Activated T-cell treated with anti-CD3 and anti-CD28 coated beads for 1 hour (primary cell): Measurements from ENCODE around the gene PSMA4.
"Not testable (repeated sequence)": the region's sequence is repeated elsewhere in the genome, so short reads cannot be mapped to it uniquely, and the experiment has no call there.

Experiments used
- DNase-seq: peaks from one replicate; pipeline ENCODE4 v3.0.0-alpha.2; 2020; ENCODE audit warnings: low read depth

PSMA4 gene

DNA sequence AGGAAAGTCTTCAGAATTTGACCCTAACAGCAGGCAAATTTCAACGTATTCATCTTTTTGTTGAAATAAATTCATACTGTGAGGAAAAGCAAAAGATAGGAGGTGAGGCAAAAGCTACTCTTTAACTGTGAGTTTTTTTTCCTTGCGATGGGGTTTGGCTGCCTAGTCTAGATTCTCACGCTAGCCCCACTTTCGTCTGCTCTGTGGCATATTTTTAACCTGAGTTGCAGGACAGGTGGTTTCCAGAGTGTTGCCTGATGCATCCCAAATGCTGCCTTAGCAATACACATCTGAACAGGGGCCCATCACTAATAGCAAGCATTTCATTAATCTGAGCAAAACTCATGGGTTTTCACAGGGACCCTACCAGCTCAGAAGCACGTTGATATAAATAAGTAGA is 11.7 kb downstream of the PSMA4 start:
- no peak for DNase-seq

DNA sequence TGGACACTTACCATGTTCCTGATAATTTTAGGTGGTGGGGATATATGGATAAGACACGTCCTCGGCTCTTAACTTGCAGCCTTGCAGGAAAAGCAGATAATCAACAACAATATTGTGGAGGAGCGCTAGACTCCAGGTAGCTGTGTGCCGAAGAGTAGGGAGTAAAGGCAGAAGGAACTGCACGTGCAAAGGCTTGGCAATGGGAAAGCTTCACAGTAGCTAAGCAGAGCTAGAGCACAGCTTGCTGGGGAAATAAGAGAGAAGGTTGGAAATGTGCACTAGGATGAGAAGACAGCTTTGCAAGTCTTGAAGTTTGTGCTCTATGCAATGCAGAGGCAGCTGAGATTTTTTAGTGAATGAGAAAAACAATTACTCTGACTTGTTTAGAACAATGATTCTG is 12.4 kb downstream of the PSMA4 start:
- no peak for DNase-seq

DNA sequence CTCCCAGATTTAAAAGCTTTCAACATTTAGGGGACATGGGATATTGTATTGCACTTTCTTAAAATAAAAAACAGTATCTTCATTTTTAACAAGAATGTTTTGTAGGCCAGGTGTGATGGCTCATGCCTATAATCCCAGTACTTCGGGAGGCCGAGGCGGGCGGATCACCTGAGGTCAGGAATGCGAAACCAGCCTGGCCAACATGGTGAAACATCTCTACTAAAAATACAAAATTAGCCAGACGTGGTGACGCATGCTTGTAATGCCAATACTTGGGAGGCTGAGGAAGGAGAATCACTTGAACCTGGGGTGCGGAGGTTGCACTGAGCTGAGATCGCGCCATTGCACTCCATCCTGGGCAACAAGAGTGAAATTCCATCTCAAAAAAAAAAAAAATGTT is 20.0 kb downstream of the PSMA4 start:
- not testable (repeated sequence) for DNase-seq

DNA sequence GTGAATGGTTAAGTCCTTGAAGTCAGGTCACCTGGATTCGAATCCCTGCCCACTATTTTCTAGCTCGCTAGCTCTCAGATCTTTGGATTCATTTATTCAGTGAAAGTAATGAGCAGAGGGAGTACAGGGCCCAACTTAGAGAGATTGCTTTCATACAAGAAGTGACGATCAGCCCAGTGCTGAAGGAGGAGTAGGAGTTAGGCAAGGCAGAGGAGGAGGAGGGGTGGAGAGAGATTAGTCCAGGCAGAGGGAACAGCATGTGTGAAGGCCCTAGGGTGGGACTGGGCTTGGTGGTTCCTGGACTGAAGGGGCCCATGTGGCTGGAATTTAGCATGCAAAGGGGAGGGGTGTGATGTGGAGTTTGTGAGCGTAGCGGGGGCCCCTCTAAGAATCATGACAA is 21.2 kb downstream of the PSMA4 start:
- no peak for DNase-seq

DNA sequence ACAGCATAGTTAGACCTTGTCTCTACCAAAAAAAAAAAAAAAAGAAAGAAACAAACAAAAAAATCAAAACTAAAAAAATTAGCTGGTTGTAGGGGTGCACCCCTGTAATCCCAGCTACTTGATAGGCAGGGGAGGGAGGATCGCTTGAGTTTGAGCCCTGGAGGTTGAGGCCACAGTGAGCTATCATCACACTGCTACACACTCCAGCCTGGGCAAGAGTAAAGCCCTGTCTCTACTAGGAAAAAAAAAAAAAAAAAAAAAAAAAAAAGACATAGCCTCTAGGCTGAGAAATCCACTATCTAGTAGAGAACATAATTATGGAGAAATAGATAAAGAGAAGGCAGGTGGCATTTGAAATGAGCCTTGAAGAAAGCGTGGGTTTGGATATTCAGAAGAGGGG is 22.8 kb downstream of the PSMA4 start:
- no peak for DNase-seq

DNA sequence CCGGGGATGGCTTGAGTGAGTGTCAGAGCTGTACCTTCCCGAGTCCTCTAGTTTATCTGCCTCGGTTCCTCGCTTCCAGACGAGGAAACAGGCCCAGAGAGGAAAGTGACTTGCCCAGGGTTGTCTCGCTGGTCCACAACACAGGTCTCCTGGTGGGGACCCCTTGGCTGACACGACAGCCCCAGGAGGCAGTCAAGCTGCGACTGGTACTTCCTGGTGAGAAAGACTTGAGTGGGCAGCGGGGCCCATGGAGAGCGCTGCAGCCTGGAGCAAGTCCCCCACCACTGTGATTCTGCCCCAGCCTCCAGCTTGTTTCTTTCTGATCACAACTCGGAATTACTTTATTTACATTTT is 24.5 kb downstream of the PSMA4 start:
- no peak for DNase-seq

DNA sequence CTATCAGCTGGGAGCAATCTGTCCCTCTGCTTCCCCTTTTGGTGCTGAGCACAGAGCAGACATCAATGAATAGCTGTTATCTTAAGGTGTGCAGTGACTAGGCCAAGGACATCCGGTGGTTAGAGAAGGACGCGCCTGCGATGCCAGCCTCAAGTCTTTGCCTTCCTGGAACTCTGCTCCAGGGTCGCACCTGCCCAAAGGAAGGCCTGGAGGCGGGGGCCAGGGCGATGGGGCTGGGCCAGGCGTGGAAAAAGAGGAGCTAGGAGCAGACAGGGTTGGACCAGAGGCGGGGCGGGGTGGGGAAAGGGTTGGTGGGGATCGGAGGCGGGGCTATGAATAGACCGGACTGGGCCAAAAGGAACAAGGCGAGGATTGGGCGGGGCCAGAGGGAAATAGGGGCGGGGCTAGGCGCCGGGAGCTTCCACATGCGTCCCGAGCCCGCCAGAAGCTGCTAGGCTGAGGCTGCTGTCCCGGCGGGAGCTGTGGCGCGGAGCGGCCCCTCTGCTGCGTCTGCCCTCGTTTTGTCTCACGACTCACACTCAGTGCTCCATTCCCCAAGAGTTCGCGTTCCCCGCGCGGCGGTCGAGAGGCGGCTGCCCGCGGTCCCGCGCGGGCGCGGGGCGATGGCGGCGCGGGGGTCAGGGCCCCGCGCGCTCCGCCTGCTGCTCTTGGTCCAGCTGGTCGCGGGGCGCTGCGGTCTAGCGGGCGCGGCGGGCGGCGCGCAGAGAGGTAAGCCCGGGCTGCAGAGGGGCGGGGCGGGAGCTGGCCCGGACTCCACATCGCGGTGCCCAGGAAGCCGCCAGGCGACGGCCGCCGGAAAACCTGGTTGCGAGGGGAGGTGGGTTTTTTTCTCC is 25.1 kb downstream of the PSMA4 start, which contains the start of gene CHRNA5:
CHRNA5 (plus strand) TSS at position 424 of the 854 bp plus-strand sequence; CDS start at position 624, 200 bp downstream.
- peak; percentile 55 for DNase-seq

DNA sequence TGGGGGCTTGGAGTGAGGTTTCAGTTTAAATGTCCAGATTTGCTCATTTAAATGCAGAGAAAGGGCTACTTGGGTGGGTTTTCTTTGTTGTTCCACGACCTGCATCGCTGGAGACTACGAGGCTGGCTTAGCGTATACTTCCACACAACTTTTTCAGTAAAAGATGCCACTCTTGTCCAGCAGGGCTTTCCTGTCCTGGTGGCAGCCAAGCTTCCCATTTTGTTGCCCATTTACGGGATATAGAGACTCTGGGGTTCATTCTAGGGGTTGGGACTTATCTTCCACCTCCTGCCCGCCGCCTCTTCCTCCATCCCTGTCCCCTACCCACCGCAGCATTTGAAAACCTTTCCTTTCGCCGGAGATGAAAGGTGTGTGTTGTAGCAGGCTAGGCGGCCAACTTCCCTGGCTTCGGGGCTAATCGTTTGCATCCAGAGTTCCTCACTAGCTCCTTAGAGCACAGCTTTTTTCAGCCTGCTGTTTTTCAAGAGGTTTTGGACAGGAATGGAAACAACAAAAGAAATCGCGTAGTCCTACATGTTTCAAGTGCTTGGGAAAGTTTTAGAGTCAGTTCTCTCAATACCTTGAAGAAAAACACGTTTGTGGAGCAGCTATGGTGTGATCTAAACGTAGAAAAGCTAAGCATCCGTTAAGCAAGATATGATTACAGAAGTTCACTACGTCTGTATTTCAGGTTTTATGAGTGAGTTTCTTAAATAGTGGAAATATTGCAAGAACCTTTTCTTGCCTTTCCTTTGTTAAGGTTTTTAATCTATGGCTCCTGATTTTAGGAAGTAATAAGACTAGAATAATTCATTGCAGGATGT is 25.9 kb downstream of the PSMA4 start:
- no peak for DNase-seq

DNA sequence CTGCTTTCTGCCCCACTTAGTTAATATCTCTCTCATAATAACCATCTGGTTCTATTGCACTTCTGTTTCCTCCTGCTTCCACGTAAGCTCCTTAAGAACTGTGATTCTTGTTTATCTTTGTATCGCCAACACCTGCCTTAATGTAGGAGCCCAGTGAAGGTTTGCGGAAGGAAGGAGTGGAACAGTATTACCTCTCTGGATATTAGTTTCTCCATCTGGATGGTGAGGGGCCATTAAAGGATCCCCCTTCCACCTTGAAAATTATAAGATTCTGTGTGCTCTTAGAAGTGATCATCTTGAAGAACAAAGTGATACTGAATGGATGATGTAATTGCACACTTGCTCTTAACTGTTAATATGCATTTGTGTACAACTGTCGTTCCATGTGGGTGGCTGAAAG is 27.3 kb downstream of the PSMA4 start:
- DNase-seq: no peak

DNA sequence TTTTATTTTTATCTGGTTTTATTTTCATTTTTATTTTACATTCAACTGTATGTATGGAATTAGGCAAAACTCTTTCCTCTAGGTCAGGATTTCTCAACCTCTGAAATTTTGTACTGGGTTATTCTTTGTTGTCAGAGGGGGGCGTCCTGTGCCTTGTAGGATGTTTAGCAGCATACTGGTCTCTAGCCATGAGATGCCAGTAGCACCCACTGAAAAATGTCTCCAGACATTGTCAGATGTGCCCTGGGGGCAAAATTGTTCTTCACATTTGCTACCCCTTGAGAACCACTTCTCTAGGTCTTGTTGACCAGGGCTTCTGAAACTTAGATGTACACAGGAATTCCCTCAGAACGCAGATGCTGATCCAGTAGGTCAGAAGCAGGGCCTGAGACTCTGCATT is 30.5 kb downstream of the PSMA4 start:
- no peak for DNase-seq

DNA sequence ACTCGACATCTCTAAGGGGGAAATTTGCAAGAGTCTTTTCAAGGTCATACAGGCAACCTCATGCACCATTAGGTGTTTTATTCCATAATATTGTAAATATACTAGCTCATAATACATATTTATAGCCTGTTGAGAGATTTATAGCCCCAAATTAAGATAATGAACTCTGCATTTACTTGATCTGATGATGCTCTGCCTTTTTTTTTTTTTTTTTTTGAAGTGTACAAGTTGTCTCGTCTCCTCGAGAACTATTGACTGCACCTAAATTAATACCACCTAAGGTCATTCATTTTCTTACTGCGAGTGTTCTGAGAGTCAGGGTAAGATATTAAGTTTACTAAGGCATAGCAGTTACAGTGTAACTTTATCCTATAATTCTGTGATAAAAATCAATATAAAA is 31.1 kb downstream of the PSMA4 start:
- DNase-seq: no peak

DNA sequence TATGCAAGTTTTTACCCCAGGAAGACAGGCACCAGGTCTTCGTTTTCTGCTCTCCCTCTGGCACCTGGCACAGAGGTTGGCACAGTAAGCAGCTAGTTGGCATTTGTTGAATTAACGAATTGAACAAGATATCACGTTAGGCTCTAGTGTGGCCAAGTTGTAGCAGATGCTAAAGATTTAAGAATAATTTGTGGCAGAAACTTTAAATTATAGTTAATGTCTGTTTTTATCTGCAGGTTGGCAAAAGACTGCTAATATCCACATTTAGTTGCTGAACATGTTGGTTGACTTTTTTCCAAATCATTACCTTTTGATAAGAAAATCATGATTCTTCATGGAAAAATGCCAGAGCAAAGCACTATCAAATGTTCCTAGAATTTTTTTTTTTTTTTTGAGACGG is 33.2 kb downstream of the PSMA4 start:
- no peak for DNase-seq

DNA sequence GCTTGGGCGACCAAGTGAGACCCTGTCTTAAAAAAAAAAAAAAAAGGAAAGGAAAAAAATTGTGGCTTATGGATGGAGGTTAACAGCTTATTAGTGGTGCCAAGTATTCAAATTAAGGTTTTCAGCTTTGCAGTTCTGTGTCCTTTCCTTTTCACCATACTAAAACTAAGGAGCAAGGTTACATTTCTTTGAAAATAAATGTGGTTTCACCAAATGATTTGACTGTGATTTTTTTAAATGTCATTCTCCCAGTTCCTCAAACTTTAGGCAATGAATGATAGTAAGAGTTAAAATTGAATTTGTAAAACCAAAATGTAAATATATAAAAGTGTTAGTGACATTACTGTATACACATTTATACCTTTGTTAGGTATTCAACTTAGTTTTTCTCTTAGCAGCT is 34.7 kb downstream of the PSMA4 start:
- DNase-seq: no peak

DNA sequence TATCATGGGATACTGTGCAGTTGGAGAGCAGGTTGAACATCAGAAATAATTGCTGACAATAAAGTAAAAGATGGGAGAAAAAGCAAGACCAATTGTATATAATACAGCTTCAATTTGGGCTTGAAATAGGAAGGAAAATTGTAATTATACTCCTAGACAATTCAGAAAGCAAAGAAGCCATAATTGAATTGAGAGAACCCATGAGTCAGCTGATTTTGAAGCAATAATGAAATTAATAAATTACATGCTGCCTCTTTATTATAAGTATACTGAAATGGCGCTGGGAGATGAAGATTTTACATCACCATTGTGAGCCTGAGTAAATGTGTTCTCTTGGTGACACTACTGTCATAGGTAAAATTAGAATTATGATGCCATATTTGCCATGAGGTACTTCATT is 57.3 kb downstream of the PSMA4 start:
- DNase-seq: no peak

DNA sequence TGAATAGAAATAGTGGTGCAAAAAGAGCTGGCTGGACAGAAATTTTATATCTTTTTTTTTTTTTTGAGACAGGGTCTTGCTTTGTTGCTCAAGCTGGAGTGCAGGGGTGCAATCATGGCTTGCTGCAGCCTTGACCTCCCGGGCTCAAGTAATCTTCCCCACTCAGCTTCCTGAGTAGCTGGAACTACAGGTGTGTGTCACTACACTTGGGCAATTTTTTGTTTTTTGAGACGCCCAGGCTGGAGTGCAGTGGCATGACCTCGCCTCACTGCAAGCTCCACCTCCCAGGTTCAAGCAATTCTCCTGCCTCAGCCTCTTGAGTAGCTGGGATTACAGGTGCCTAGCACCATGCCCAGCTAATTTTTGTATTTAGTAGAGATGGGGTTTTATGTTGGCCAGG is 58.1 kb downstream of the PSMA4 start:
- no peak for DNase-seq

DNA sequence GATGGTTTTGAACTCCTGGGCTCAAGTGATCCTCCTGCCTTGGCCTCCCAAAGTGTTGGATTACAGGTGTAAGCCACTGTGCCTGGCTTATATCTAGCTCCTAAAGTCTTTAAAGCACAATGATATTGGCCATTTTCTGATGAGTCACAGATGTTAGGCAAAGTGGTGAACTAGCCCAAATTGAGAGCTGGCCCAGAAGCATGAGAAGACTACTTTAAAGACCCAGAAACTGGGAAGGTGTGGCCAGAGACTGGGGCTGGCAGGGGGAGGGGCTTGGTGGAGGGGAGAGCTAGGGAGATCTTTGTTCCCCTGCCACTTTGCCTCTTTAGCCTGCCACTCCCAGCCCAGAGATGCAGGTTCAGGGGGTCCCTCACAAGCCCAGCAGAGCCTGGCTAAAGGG is 58.9 kb downstream of the PSMA4 start:
- no peak for DNase-seq
